SK-N-MC (cell line): ENCODE data around the gene L3HYPDH.

Source experiments
- EZH2 ChIP-seq: fragments of 200-600 bp; sonication (generic); IDR thresholded peaks from one replicate; pipeline ENCODE4 v1.6.1; 2017; ENCODE audit warnings: antibody characterized with exemption
- FOXP2 ChIP-seq: optimal IDR thresholded peaks from 2 replicates; pipeline ENCODE3; 2011; ENCODE audit warnings: mild to moderate bottlenecking, moderate library complexity; ENCODE audit not compliant: insufficient read depth; ENCODE audit errors: extremely low read length, control extremely low read depth

- no peak for TF ChIP-seq EZH2
- TF ChIP-seq FOXP2: no peak
Observed at GRCh38 chr14:59475709-59476108, 8.5 kb downstream of the L3HYPDH start.
